GM23338 (cell line): ENCODE data around the gene CLASP2. TPM values are rescaled to one million over a fixed set of nuclear protein-coding genes. Genes with fewer than 3 reads are reported as not detected.

Experiments used
- ATAC-seq: fragments of 200-7000 bp; cut with Tn5 transposase; 3 replicates; pipeline ENCODE4 v1.9.1; 2020
- DNase-seq: peaks from one replicate; pipeline ENCODE4 v3.0.0-alpha.2; 2015; ENCODE audit warnings: low spot score
- H2AFZ ChIP-seq: fragments of 200-600 bp; sonication (generic); 2 replicates; pipeline ENCODE4 v1.8.0; 2016; ENCODE audit warnings: antibody characterized with exemption, mild to moderate bottlenecking, moderate library complexity
- H3F3A ChIP-seq: fragments of 200-600 bp; sonication (generic); replicated peaks from 2 replicates; pipeline ENCODE4 v1.8.0; 2017; ENCODE audit warnings: antibody characterized with exemption, mixed run types, low read depth
- H3K27ac ChIP-seq: fragments of 200-600 bp; sonication (generic); 2 replicates; pipeline ENCODE4 v1.6.1; 2016; ENCODE audit warnings: low read depth
- H3K27me3 ChIP-seq: fragments of 200-600 bp; sonication (generic); 2 replicates; pipeline ENCODE4 v1.8.0; 2016; ENCODE audit warnings: mild to moderate bottlenecking, mixed run types, moderate library complexity; ENCODE audit not compliant: insufficient read depth
- H3K36me3 ChIP-seq: fragments of 200-600 bp; sonication (generic); 2 replicates; pipeline ENCODE4 v1.8.0; 2016; ENCODE audit warnings: mild to moderate bottlenecking; ENCODE audit not compliant: insufficient read depth
- H3K4me1 ChIP-seq: fragments of 200-600 bp; sonication (generic); 2 replicates; pipeline ENCODE4 v1.8.0; 2016; ENCODE audit warnings: mild to moderate bottlenecking, moderate library complexity; ENCODE audit not compliant: insufficient read depth
- H3K4me2 ChIP-seq: fragments of 200-600 bp; sonication (generic); 2 replicates; pipeline ENCODE4 v1.7.1; 2017; ENCODE audit warnings: mixed run types
- H3K4me3 ChIP-seq: fragments of 200-600 bp; sonication (generic); 2 replicates; pipeline ENCODE4 v1.6.1; 2016; ENCODE audit warnings: mixed run types
- H3K79me2 ChIP-seq: fragments of 200-600 bp; sonication (generic); replicated peaks from 2 replicates; pipeline ENCODE4 v1.8.0; 2017; ENCODE audit warnings: mild to moderate bottlenecking; ENCODE audit not compliant: insufficient read depth
- H3K9me2 ChIP-seq: fragments of 200-600 bp; sonication (generic); 2 replicates; pipeline ENCODE4 v1.8.0; 2017; ENCODE audit not compliant: insufficient read depth
- H4K20me1 ChIP-seq: fragments of 200-600 bp; sonication (generic); replicated peaks from 2 replicates; pipeline ENCODE4 v1.8.0; 2017; ENCODE audit warnings: mild to moderate bottlenecking; ENCODE audit not compliant: insufficient read depth
- H3K27ac Mint-ChIP-seq: 2 replicates; pipeline ENCODE4 v1.8.0; 2020; ENCODE audit warnings: inconsistent platforms, mild to moderate bottlenecking, moderate library complexity, mixed read lengths
- H3K27me3 Mint-ChIP-seq: 3 replicates; pipeline ENCODE4 v1.8.0; 2022; ENCODE audit warnings: low read depth, mild to moderate bottlenecking, moderate library complexity, mixed read lengths, inconsistent platforms; ENCODE audit not compliant: insufficient read depth, poor library complexity
- H3K36me3 Mint-ChIP-seq: 3 replicates; pipeline ENCODE4 v1.8.0; 2021; ENCODE audit warnings: low read depth, mild to moderate bottlenecking, inconsistent platforms, moderate library complexity, mixed read lengths
- H3K4me1 Mint-ChIP-seq: 3 replicates; pipeline ENCODE4 v1.8.0; 2020; ENCODE audit warnings: mild to moderate bottlenecking, inconsistent platforms, mixed read lengths
- H3K4me3 Mint-ChIP-seq: 3 replicates; pipeline ENCODE4 v1.8.0; 2021; ENCODE audit warnings: moderate library complexity, mild to moderate bottlenecking, inconsistent platforms, mixed read lengths
- H3K9me3 Mint-ChIP-seq: 3 replicates; pipeline ENCODE4 v1.8.0; 2020; ENCODE audit warnings: moderate library complexity, mild to moderate bottlenecking, inconsistent platforms, mixed read lengths
- CREB1 ChIP-seq: fragments of 250-450 bp; sonication (Bioruptor Pico); IDR thresholded peaks from 2 replicates; pipeline ENCODE4 v1.5.0; 2020; ENCODE audit warnings: low read depth, mild to moderate bottlenecking, moderate library complexity
- ETS1 ChIP-seq: IDR thresholded peaks from 2 replicates; pipeline ENCODE4 v1.6.1; 2016; ENCODE audit warnings: antibody characterized with exemption
- EZH2 ChIP-seq: fragments of 200-600 bp; sonication (generic); IDR thresholded peaks from one replicate; pipeline ENCODE4 v1.8.0; 2017; ENCODE audit warnings: antibody characterized with exemption, mild to moderate bottlenecking, low read depth; ENCODE audit not compliant: unreplicated experiment
- EZH2phosphoT487 ChIP-seq: fragments of 200-600 bp; sonication (generic); IDR thresholded peaks from one replicate; pipeline ENCODE4 v1.8.1; 2018; ENCODE audit warnings: antibody characterized with exemption; ENCODE audit not compliant: unreplicated experiment
- JUNB ChIP-seq: IDR thresholded peaks from one replicate; pipeline ENCODE4 v1.6.1; 2016; ENCODE audit warnings: antibody characterized with exemption; ENCODE audit not compliant: unreplicated experiment
- NANOG ChIP-seq: IDR thresholded peaks from 2 replicates; pipeline ENCODE4 v1.6.1; 2016; ENCODE audit warnings: antibody characterized with exemption, borderline replicate concordance
- POLR2AphosphoS5 ChIP-seq: IDR thresholded peaks from 2 replicates; pipeline ENCODE4 v1.6.1; 2016; ENCODE audit warnings: antibody characterized with exemption, low read depth
- STAT1 ChIP-seq: IDR thresholded peaks from one replicate; pipeline ENCODE4 v1.6.1; 2016; ENCODE audit warnings: antibody characterized with exemption; ENCODE audit not compliant: unreplicated experiment
- ZNF114 ChIP-seq: fragments of 250-450 bp; sonication (Bioruptor Pico); IDR thresholded peaks from 2 replicates; pipeline ENCODE4 v1.5.0; 2020; ENCODE audit warnings: mild to moderate bottlenecking, moderate library complexity
- ZNF331 ChIP-seq: fragments of 250-450 bp; sonication (Bioruptor Pico); IDR thresholded peaks from 2 replicates; pipeline ENCODE4 v1.5.0; 2020; ENCODE audit warnings: low read depth, mild to moderate bottlenecking, moderate library complexity
- ZNF462 ChIP-seq: fragments of 250-450 bp; sonication (Bioruptor Pico); IDR thresholded peaks from 2 replicates; pipeline ENCODE4 v1.5.0; 2020; ENCODE audit warnings: mild to moderate bottlenecking, moderate library complexity
- polyA plus RNA-seq: library from polyadenylated mRNA; unstranded; fragments of >200 nt; fragmentation: Nextera tagmentation; extraction: Ambion mirVana; gene quantifications from 2 replicates; pipeline ENCODE4 v1.2.1, GENCODE V29; 2016
- total RNA-seq: library from RNA; depleted of rRNA; stranded (reverse); fragments of >200 nt; shearing (Covaris generic); gene quantifications from 2 replicates; pipeline ENCODE4 v1.2.3, GENCODE V29; 2014
- TF ChIP-seq, protein P1 (sequence below), 2 experiments: fragments of 200-600 bp in 1 of 2; sonication (generic) in 1 of 2; conservative IDR thresholded peaks; 2 replicates each; pipeline versions ENCODE4 v1.5.1 to v1.6.1; 2016 to 2017; ENCODE audit warnings: antibody characterized with exemption in 2 of 2, low read depth in 2 of 2, mild to moderate bottlenecking in 2 of 2, moderate library complexity in 1 of 2
- TF ChIP-seq, protein P2 (sequence below): IDR thresholded peaks from one replicate; pipeline ENCODE4 v1.6.1; 2018; ENCODE audit warnings: antibody characterized with exemption; ENCODE audit not compliant: unreplicated experiment

CLASP2 gene
- total and polyA plus RNA-seq, 2 experiments from 2014 or later, result 12.8 to 74.6 TPM

GRCh38 chr3:33543601-33544000, 174.5 kb downstream of the CLASP2 start:
- no peak overlapping the region for H3K27ac ChIP-seq
- peaks cover 8% of the 10 kb centered on the region; the same call in 2 of the 3 replicates for H3K9me3 Mint-ChIP-seq
- H3K4me3 ChIP-seq, result no peak overlapping the region
- H3K4me1 ChIP-seq, result no peaks in the 10 kb centered on the region
- H3K27me3 ChIP-seq, result no peaks in the 10 kb centered on the region
- no peaks in the 10 kb centered on the region for H3K79me2 ChIP-seq
- H3K27ac Mint-ChIP-seq, result no peak overlapping the region
- H3F3A ChIP-seq, result no peaks in the 10 kb centered on the region
- H3K4me2 ChIP-seq, result no peak overlapping the region
- H3K27me3 Mint-ChIP-seq, result no peaks in the 10 kb centered on the region
- no peaks in the 10 kb centered on the region for H3K9me2 ChIP-seq
- ATAC-seq (no peak), DNase-seq (no peak)
- H4K20me1 ChIP-seq, result no peaks in the 10 kb centered on the region
- TF ChIP-seq NANOG, result no peak
- no peak for TF ChIP-seq STAT1
- no peak for TF ChIP-seq ETS1
- TF ChIP-seq, protein P1, sequence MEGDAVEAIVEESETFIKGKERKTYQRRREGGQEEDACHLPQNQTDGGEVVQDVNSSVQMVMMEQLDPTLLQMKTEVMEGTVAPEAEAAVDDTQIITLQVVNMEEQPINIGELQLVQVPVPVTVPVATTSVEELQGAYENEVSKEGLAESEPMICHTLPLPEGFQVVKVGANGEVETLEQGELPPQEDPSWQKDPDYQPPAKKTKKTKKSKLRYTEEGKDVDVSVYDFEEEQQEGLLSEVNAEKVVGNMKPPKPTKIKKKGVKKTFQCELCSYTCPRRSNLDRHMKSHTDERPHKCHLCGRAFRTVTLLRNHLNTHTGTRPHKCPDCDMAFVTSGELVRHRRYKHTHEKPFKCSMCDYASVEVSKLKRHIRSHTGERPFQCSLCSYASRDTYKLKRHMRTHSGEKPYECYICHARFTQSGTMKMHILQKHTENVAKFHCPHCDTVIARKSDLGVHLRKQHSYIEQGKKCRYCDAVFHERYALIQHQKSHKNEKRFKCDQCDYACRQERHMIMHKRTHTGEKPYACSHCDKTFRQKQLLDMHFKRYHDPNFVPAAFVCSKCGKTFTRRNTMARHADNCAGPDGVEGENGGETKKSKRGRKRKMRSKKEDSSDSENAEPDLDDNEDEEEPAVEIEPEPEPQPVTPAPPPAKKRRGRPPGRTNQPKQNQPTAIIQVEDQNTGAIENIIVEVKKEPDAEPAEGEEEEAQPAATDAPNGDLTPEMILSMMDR (conservative IDR thresholded peaks at IDR 0.05; ENCODE audit: low read depth in 2 of 2), result no peak
- no peak for TF ChIP-seq EZH2
- TF ChIP-seq, protein P2, sequence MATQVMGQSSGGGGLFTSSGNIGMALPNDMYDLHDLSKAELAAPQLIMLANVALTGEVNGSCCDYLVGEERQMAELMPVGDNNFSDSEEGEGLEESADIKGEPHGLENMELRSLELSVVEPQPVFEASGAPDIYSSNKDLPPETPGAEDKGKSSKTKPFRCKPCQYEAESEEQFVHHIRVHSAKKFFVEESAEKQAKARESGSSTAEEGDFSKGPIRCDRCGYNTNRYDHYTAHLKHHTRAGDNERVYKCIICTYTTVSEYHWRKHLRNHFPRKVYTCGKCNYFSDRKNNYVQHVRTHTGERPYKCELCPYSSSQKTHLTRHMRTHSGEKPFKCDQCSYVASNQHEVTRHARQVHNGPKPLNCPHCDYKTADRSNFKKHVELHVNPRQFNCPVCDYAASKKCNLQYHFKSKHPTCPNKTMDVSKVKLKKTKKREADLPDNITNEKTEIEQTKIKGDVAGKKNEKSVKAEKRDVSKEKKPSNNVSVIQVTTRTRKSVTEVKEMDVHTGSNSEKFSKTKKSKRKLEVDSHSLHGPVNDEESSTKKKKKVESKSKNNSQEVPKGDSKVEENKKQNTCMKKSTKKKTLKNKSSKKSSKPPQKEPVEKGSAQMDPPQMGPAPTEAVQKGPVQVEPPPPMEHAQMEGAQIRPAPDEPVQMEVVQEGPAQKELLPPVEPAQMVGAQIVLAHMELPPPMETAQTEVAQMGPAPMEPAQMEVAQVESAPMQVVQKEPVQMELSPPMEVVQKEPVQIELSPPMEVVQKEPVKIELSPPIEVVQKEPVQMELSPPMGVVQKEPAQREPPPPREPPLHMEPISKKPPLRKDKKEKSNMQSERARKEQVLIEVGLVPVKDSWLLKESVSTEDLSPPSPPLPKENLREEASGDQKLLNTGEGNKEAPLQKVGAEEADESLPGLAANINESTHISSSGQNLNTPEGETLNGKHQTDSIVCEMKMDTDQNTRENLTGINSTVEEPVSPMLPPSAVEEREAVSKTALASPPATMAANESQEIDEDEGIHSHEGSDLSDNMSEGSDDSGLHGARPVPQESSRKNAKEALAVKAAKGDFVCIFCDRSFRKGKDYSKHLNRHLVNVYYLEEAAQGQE, result no peak
- no peak for TF ChIP-seq ZNF462 (CRISPR knock-in tag)
- no peak for TF ChIP-seq POLR2AphosphoS5
- TF ChIP-seq EZH2phosphoT487, result no peak
- TF ChIP-seq ZNF114 (CRISPR knock-in tag), result no peak
- TF ChIP-seq ZNF331 (CRISPR knock-in tag), result no peak
- TF ChIP-seq JUNB, result no peak
- no peak for TF ChIP-seq CREB1
- H3K36me3 ChIP-seq, result peaks cover 10% of the 10 kb centered on the region; the same call in 1 of the 2 replicates
- peaks cover 10% of the 10 kb centered on the region for H3K36me3 Mint-ChIP-seq
- H3K4me3 Mint-ChIP-seq, result no peak overlapping the region
- no peak overlapping the region for H2AFZ ChIP-seq
- H3K4me1 Mint-ChIP-seq, result no peaks in the 10 kb centered on the region
